Upper lobe of right lung (tissue), 1 donor: ENCODE measurements around the gene PER3. TPM values are rescaled to one million over a fixed set of nuclear protein-coding genes. Genes with fewer than 3 reads are reported as not detected.
A peak's percentile ranks its signal among the peaks of the same experiment; 100 is the strongest.

Experiments used
- ATAC-seq: fragments of 200-7000 bp; cut with Tn5 transposase; one replicate; pipeline ENCODE4 v1.9.1; 2020; ENCODE audit warnings: mild to moderate bottlenecking, moderate library complexity
- DNase-seq: peaks from one replicate; pipeline ENCODE4 v3.0.0-alpha.2; 2020
- H3K27ac ChIP-seq: fragments of 200-600 bp; one replicate; pipeline ENCODE4 v1.8.0; 2022
- H3K27me3 ChIP-seq: fragments of 200-600 bp; one replicate; pipeline ENCODE4 v1.8.0; 2022; ENCODE audit warnings: mild to moderate bottlenecking
- H3K36me3 ChIP-seq: fragments of 200-600 bp; one replicate; pipeline ENCODE4 v1.8.0; 2022
- H3K4me1 ChIP-seq: fragments of 200-600 bp; one replicate; pipeline ENCODE4 v1.8.0; 2022
- H3K4me3 ChIP-seq: fragments of 200-600 bp; one replicate; pipeline ENCODE4 v1.8.0; 2022; ENCODE audit warnings: mild to moderate bottlenecking
- H3K9me3 ChIP-seq: fragments of 200-600 bp; one replicate; pipeline ENCODE4 v1.8.0; 2022
- CTCF ChIP-seq: fragments of 200-600 bp; IDR thresholded peaks from one replicate; pipeline ENCODE4 v1.8.0; 2022; ENCODE audit warnings: antibody characterized with exemption
- intact Hi-C: fragments of 100-400 bp; cut with DNase I; formaldehyde crosslinking; loops from one replicate; pipeline ENCODE4 v1.11.0; 2022
- total RNA-seq: library from RNA; stranded (reverse); fragmentation: NEBNext Ultra II Directional; extraction: Animal tissue kit (Norgen Biotek cat#: 25700); gene quantifications from one replicate; pipeline ENCODE4 v1.2.1, GENCODE V29; 2021
- donor health status: DM: no; HTN: yes; CAD: no; lungs with severe emphysema.

The PER3 gene
- total RNA-seq, 1 donor from 2014 or later, result 47.1 TPM

GRCh38 chr1:7856345-7856744, 72.3 kb downstream of the PER3 start:
- no peaks in the 10 kb centered on the region for H3K9me3 ChIP-seq
- DNase-seq (no peak), ATAC-seq (peak; percentile 47)
- no peaks in the 10 kb centered on the region for H3K36me3 ChIP-seq
- H3K4me1 ChIP-seq, result no peaks in the 10 kb centered on the region
- no peaks in the 10 kb centered on the region for H3K27me3 ChIP-seq
- no peak overlapping the region for H3K27ac ChIP-seq
- intact Hi-C loops, result no loop called here
- no peak for TF ChIP-seq CTCF
- H3K4me3 ChIP-seq, result no peak overlapping the region

GRCh38 chr1:7857000-7857399, 72.9 kb downstream of the PER3 start:
- Histone ChIP-seq H3K4me3 (no peak overlapping the region), H3K36me3 (no peaks in the 10 kb centered on the region), H3K27ac (no peak overlapping the region), H3K9me3 (no peaks in the 10 kb centered on the region), H3K27me3 (no peaks in the 10 kb centered on the region), H3K4me1 (no peaks in the 10 kb centered on the region)
- no peak for TF ChIP-seq CTCF
- no peak for DNase-seq
- intact Hi-C loops, result no loop called here
- ATAC-seq, result no peak

GRCh38 chr1:7857985-7858384, 73.9 kb downstream of the PER3 start:
- Histone ChIP-seq H3K27ac (no peak overlapping the region), H3K4me3 (no peak overlapping the region), H3K9me3 (no peaks in the 10 kb centered on the region), H3K27me3 (no peaks in the 10 kb centered on the region), H3K4me1 (no peaks in the 10 kb centered on the region), H3K36me3 (no peaks in the 10 kb centered on the region)
- intact Hi-C loops, result no loop called here
- ATAC-seq (no peak), DNase-seq (no peak)
- no peak for TF ChIP-seq CTCF

- no peak for DNase-seq
- H3K9me3 ChIP-seq, result no peaks in the 10 kb centered on the region
- H3K4me3 ChIP-seq, result no peak overlapping the region
- no peak for ATAC-seq
- H3K27me3 ChIP-seq, result no peaks in the 10 kb centered on the region
- no peak for TF ChIP-seq CTCF
- intact Hi-C loops, result no loop called here
- H3K4me1 ChIP-seq, result no peaks in the 10 kb centered on the region
- no peak overlapping the region for H3K27ac ChIP-seq
- no peaks in the 10 kb centered on the region for H3K36me3 ChIP-seq
Observed at GRCh38 chr1:7859406-7859805, 75.3 kb downstream of the PER3 start.

- intact Hi-C loops, result no loop called here
- ATAC-seq (no peak), DNase-seq (no peak)
- TF ChIP-seq CTCF, result no peak
- Histone ChIP-seq H3K4me1 (no peaks in the 10 kb centered on the region), H3K27me3 (no peaks in the 10 kb centered on the region), H3K9me3 (no peaks in the 10 kb centered on the region), H3K4me3 (no peak overlapping the region), H3K27ac (no peak overlapping the region), H3K36me3 (no peaks in the 10 kb centered on the region)
Observed at GRCh38 chr1:7860130-7860529, 76.0 kb downstream of the PER3 start.

GRCh38 chr1:7861452-7861851, 77.4 kb downstream of the PER3 start:
- no peak for ATAC-seq
- no peaks in the 10 kb centered on the region for H3K36me3 ChIP-seq

More at GRCh38 chr1:7861452-7861851, 77.4 kb downstream of the PER3 start:
- Histone ChIP-seq H3K4me1 (no peaks in the 10 kb centered on the region), H3K4me3 (no peak overlapping the region), H3K27ac (no peak overlapping the region), H3K9me3 (no peaks in the 10 kb centered on the region), H3K27me3 (no peaks in the 10 kb centered on the region)
- DNase-seq, result no peak
- intact Hi-C loops, result no loop called here
- no peak for TF ChIP-seq CTCF
